ENCODE results near the gene DOC2B.
"Not testable (repeated sequence)": the region's sequence is repeated elsewhere in the genome, so short reads cannot be mapped to it uniquely, and the experiment has no call there.

Gene DOC2B

GRCh38 chr17:181245-182049, at the start of gene DOC2B:
TSS of gene DOC2B (minus strand) at chr17:181650. CDS start at chr17:181479, 171 bp downstream.
- no peak for DNase-seq (ENCODE audit: low read depth)

DNA sequence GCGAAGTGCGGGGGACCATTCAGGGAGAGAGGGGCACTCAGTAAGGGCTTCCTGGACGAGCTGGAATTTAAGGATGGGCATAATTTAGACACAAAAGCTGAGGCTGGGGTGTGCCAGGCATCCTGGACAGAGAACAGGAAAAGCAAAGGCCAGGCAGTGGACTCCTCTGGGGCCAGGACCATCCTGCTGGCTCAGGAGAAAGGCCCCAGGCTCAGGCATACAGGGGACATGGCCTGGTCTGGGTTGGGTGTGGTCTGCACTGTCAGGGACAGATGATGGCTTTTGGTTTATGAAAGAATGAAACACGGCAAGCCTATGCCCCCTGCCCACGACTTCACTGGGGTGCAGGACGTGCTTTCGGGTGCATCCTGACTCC, 48.9 kb upstream of the DOC2B start:
- no peak for DNase-seq (ENCODE audit: low read depth)

DNA sequence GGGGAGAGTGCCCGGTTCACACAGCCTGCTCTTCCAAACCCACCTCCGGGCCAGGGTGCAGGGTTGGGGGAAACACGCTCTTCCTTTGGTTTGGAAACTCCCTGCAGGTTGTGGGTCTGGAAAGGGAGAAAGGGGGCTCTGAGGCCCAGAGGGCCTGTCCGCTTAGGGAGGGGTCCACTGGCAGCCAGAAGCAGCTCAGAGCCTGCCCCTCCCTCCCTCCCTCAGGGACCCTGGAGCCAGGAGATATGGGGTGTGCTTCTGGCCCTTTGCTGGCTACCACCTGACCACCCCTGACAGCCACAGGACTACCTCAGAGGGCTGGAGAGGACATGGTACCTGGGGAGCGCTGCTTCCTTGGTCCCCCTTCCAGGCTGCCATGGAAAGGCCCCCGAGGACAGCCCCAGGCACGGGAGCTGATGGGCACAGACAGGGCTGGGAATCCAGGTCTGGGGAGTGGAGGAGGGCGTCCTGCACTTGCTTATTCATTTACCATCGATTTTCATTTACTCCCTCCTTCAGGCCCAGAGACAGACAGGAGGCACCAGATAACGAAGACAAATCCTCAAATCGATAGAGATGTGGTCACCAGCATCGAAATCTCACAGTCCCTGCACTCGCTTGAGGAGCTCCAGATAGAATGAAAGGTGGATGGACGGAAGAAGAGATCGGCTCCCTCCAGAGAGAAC, 48.4 kb upstream of the DOC2B start:
- DNase-seq (ENCODE audit: low read depth) = no peak

GRCh38 chr17:228951-229708, 47.7 kb upstream of the DOC2B start:
- no peak for DNase-seq (ENCODE audit: low read depth)

GRCh38 chr17:227946-228615, 46.6 kb upstream of the DOC2B start:
- DNase-seq (ENCODE audit: low read depth) = no peak

GRCh38 chr17:227078-227945, 45.9 kb upstream of the DOC2B start:
- no peak for DNase-seq (ENCODE audit: low read depth)

- DNase-seq (ENCODE audit: low read depth) = no peak
Measured at GRCh38 chr17:226108-227077, 44.9 kb upstream of the DOC2B start.

- DNase-seq (ENCODE audit: low read depth) = no peak
Measured at GRCh38 chr17:225551-225950, 44.1 kb upstream of the DOC2B start.

- not testable (repeated sequence) for DNase-seq (ENCODE audit: low read depth)
Measured at GRCh38 chr17:224576-224975, 43.1 kb upstream of the DOC2B start.

GRCh38 chr17:223723-224471, 42.4 kb upstream of the DOC2B start:
- no peak for DNase-seq (ENCODE audit: low read depth)

- DNase-seq (ENCODE audit: low read depth) = no peak
Measured at GRCh38 chr17:222172-222571, 40.7 kb upstream of the DOC2B start.

GRCh38 chr17:219696-220095, 38.2 kb upstream of the DOC2B start:
- DNase-seq (ENCODE audit: low read depth) = no peak

- no peak for DNase-seq (ENCODE audit: low read depth)
Measured at GRCh38 chr17:218432-219110, 37.1 kb upstream of the DOC2B start.

DNA sequence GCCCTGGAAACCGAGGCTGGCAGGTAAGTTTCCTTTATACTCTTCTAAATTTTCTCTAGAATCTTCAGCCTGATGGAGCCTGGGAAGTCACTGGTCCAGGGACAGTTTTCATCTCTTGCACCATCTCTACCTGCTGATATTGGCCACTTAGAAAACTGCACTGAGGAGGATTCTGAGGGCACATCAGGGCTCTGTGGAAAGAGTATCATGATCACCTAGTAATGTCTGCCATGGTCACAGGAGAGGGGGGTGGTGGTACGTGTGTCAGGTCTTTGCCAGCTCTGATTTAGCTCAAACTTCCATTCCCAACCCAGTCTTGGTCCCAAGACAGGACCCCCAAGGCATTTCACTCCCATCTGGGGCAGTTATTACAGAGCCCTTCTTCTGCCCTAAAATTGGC, 35.2 kb upstream of the DOC2B start:
- no peak for DNase-seq (ENCODE audit: low read depth)

DNA sequence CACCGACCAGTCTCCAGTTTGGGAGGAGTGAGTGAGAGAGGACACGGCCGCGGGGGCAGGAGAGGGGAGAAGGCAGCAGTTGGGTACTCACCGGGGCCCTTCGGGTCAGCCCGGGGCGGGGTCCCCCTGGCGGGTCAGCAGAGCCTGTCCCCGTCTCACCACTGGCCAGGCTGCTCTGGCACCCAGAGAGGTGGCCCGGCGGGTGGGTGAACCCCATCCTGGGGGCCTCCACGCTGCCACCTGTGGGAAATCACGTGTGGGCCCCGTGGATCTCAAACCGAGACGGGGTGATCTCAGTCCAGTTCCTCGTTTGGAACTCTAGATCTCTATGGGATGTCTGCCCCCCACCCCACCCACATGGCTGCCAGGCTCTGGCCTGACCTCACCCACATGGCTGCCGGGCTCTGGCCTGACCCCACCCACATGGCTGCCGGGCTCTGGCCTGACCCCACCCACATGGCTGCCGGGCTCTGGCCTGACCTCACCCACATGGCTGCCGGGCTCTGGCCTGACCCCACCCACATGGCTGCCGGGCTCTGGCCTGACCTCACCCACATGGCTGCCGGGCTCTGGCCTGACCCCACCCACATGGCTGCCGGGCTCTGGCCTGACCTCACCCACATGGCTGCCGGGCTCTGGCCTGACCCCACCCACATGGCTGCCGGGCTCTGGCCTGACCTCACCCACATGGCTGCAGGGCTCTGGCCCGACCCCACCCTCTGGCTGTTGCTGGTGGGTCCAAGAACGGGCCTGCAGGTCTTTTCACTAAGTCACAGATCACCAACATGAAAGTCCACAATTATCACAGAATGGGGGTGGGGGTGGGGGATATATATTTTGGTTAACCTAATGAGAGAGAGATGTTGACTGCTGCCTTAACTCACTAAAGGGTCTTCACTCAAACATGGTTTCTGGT, 34.4 kb upstream of the DOC2B start:
- DNase-seq (ENCODE audit: low read depth) = not testable (repeated sequence)

DNA sequence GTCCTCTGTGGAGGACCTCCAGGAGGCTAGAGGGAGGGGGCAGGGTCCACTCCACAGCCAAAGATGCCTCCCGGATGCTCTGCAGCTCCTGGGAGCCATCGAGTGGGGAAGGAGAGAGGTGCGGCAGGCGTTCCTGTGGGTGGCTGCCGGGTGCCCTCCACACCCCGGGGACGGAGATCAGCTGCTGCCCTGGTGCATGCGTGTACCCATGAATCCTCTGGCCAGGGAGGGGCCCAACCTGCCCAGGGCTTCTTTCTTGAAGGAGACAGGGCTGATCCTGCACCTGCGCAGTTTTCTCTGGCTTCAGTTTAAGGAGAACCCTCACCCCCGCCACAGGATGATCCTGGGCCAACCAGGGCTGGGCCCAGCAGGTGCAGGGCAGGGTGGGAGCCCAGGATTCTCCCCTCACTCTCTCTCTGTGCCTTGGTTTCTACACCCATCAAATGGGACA, 33.5 kb upstream of the DOC2B start:
- DNase-seq (ENCODE audit: low read depth) = no peak

DNA sequence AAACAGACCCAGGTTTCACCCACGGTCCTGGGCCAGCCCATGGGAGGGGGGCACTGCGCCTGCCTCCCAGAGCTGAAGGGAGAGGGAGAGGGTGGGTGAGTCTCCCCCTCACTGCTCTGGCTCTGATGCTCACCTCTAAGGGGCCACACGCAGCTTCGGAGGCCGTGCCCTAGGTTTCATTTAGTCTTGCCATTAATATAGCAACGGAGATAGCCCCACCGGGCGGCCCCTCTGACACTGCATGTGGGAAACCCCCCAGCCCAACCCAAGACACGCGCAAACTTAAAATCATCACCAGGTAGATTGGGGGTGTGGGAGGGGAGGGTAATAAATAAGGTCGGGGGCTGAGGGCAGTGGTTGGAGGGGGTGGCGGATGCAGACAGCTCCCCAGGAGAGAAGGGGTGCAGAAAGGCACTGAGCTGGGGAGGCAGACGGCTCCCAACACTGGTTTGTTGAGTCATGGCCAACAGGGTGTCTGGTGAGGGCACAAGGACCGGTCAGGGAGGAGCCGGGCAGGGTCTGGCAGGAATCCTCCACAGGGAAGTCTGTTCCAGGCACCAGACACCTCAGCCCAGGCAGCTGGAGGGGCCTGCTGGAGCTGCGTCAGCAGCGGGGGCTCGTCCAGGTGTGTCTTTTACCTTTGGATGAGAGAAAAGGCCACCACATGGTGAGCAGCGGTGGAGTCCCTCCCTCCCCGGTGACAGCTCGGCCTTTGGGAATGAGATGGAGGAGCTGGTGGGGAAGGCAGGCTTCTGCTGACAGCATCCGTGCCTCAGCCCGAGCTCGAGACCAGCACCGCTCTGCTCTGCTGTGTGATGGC, 32.0 kb upstream of the DOC2B start:
- DNase-seq (ENCODE audit: low read depth) = no peak

Data from activated gamma-delta T cell treated with anti-CD3 and anti-CD28 coated beads, Interleukin-2, amount 50 U/mL, for 16 hours (primary cell).